Hematopoietic multipotent progenitor cell treated with erythropoietin and hydrocortisone succinate and interleukin-3 and kit ligand, for 17 days (in vitro differentiated cells): Measurements from ENCODE around the gene CFAP298.
"Not testable (repeated sequence)": the region's sequence is repeated elsewhere in the genome, so short reads cannot be mapped to it uniquely, and the experiment has no call there.

Experiments
- DNase-seq: peaks from one replicate; pipeline ENCODE4 v3.0.0-alpha.2; 2015; ENCODE audit warnings: low spot score

The CFAP298 gene

DNA sequence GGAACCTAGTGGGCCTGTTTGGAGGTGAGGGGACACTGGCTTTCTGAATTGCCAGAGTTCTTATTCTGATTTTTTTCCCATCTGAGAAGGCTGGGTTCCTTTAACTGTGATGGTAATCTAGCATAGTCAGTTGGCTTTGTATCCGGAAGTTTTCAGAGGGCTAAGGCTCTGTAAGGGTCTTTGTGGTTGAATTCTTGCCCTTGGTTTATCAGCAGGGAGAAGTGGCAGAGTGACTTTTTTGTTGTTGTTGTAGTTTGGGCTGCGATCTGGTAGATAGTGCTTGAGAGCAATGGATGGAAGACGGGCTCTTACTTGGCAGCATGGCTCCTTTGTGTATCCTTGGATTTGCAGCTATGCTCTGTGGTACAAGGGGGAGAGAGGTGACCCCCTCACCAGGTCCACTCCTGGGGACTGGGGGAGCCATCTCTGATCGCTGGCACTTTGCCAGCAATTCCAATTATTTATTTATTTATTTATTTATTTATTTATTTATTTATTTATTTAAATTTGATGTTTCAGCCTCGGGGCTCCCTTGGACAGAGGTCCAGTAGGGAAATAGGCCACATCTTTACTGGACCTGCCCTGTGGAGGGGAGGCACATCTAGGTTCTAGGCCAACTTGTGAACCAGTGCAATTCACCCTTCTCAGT is 45.3 kb downstream of the CFAP298 start:
- no peak for DNase-seq

DNA sequence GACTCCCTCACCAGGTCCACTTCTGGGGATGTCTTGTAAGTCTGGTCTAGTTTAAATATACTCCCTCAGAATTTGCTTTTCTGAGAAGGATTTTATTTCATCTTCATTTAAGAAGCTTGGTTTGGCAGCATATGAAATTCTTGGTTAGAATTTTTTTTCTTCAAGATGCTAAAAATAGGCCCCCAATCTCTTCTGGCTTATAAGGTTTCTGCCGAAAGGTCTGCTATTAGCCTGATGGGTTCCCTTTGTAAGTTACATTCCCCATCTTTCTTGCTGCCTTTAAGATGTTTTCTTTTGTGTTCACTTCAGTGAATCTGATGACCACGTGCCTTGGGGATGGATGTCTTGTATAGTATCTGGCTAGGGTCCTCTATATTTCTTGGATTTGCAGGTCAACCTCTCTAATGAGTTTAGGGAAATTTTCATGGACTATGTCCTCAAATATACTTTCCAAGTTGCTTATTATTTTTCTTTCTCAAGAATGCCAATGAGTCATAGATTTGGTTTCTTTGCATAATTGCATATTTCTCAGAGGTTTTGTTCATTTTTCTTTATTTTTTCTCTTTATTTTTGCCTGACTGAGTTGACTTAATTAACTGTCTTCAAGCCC is 46.2 kb downstream of the CFAP298 start:
- no peak for DNase-seq

DNA sequence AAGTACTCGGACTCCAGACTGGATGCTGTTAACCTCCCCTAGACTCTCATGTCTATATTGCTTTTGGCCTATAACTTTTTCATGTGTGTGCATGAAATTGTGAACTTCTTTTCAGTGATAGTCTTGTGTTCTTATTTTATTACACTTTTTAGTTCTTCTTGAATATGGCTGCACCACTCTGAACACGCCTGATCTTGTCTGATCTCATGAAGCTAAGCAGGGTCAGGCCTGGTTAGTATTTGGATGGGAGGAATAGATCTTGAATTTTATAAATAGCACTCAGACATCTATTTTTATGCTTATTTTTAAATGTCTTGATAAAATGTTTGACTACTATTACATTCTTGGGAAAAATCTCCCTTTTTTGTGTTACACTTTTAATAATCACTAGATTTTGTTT is 49.3 kb downstream of the CFAP298 start:
- DNase-seq, result no peak

DNA sequence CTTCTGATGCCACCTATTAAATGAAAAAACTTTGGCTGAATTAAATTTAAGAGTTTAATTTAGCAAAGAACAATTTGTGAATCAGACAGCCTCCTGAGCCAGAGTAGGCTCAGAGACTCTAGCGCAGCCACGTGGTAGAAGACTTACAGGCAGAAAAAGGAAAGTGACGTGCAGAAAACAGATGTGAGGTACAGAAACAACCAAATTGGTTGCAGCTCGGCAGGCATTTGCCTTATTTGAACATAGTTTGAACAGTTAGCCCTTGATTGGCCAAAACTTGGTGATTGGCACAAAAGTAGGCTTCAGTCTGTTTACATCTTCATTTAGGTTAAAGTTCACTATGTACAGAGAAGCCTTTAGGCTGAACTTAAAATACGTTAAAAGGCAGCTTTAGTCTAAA is 49.8 kb downstream of the CFAP298 start:
- peak; percentile 67 for DNase-seq

DNA sequence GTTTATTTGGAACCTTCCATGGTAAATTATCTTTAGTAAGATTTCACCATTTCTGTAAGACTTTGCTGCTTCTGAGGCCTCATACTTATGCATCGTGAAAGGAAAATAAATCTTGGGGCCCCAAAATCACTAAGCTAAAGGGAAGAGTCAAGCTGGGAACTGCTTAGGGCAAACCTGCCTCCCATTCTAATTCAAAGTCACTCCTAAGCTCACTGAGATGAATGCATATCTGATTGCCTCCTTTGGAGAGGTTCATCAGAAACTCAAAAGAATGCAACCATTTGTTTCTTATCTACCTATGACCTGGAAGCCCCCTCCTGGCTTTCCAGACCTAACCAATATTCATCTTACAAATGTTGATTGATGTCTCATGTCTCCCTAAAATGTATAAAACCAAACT is 50.7 kb downstream of the CFAP298 start:
- DNase-seq, result not testable (repeated sequence)

DNA sequence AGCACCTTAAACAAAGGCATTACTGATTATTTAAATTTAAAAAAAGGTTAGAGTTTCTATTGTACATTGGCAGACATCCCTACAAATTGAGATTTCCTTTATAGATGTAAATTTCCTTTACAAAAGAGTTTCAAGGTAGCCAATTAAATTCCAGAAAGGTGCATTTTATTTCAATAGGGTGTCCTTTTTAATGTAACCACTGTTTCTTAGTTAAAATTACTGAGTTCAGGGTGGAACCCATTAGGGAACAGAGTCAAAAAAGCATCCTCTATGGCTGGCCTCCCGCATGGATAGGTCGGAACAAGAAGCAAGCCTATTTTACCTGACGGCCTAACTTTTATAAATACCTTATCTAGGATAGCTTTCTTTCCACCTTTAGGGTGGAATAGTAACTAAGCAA is 51.3 kb downstream of the CFAP298 start:
- DNase-seq, result no peak

DNA sequence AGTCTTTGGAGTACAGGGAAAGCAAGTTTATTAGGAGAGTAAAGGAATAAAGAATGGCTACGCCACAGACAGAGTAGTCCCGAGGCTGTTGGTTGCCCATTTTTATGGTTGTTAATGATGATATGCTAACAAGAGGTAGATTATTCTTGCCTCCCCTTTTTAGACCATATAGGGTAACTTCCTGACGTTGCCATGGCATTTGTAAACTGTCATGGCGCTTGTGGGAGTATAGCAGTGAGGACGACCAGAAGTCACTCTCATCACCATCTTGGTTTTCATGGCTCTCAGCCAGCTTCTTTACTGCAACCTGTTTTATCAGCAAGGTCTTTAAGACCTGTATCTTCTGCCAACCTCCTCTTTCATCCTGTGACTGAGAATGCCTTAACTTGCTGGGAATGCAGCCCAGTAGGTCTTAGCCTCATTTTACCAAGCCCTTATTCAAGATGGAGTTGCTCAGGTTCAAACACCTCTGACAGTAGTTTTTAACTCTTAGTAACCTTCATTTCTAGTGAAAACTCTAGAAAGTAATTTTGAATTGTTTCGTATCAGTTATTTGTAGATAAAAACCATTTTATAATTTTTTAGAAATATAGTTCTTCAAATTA is 53.1 kb downstream of the CFAP298 start:
- no peak for DNase-seq

DNA sequence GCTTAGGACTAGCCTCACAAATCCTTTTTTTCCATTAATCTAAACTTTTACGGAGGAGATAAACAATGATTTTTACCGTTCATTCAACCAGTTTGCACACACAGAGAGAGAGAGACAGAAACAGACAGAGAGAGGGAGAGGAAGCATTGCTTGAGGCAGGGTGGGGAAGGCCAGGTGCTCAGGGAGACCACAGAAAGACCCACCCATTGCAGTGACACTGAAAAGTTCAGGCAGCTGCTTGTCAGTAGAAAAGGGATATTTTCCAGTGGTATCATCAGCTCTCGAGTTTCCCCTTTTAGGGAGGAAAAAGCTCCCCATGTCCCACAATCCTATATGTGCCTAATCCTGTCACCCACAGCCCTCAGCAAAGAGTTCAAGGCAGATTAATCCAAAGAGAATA is 54.1 kb downstream of the CFAP298 start:
- no peak for DNase-seq

DNA sequence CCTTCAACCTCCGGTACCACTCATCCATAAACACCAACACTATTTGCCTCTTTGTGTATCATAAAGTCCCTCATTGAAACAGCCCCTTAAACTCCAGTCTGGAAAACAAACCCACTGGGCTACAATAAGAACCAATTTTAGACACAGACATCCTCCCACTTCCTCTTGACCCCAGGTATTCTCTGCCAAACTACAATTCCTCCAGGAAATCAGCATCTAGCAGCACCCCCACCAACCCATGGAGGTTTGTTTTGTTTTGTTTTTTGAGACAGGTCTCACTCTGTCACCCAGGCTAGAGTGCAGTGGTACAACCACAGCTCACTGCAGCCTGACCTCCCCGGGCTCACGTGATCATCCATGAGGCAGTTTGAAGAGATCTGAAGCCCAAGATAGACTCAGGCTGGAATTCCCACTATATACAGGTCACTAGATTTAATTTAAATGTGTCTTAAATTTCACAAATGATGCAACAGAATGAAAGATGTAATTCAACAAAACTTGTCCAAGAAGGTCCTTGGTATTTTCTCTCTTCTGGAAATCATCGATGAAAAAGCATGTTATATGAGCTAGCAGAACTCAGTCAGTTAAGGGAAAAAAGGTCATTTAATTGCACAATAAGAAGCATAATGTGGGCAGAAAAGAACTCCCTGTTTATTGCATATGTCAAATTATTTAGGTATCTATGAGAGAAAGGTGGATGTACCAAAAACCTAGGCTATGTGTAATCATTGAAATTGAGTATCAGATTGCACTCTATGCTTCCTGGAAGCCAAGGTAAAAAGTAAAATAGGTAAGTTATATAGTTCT is 57.1 kb downstream of the CFAP298 start:
- DNase-seq, result no peak

DNA sequence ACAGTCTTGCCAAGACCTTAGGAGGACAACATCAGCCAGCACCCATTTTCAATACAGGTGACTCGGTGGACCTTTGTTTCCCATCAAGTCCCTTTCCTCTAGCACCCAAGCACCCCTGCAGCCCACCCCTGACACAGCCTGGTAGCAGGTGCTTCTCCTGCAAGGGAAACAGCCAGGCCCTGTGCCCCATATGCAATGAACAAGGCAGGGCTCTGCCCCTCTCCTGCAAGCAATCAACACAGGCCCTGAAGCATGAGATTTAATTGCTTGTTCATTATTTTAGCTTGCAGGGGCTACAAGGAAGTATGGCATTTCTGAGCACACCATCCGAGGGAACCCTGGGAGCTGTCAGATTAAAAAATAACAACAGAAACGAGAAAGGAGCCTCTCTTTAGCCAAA is 62.3 kb downstream of the CFAP298 start:
- no peak for DNase-seq

DNA sequence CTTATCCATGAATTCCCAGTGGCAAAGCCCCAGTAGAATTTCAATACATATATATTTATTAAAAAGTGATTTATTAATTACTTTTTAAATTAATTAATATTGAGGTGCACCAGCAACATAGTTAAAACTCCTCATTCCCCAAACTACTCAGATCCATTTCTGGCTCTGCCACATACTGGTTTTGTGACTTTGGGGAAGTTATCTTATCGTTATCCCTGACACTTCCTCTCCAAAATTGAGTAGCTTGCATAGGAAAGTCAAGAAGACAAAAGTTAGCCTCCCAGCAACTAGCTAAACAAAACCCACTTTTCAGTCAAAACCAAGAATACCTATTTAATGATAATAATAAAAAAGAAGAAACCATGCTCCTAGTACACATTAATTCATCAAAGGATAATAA is 62.7 kb downstream of the CFAP298 start:
- DNase-seq, result no peak
